Activated CD4-positive, alpha-beta T cell treated with anti-CD3 and anti-CD28 coated beads, Interleukin-2, amount 50 U/mL, for 24 hours (primary cell): ENCODE measurements around the gene MAP7D1.

Experiments
- DNase-seq, 2 donors: peaks; one replicate each; pipeline ENCODE4 v3.0.0-alpha.2; 2020; ENCODE audit warnings: low read depth in 1 of 2, low spot score in 1 of 2

Gene MAP7D1

DNA sequence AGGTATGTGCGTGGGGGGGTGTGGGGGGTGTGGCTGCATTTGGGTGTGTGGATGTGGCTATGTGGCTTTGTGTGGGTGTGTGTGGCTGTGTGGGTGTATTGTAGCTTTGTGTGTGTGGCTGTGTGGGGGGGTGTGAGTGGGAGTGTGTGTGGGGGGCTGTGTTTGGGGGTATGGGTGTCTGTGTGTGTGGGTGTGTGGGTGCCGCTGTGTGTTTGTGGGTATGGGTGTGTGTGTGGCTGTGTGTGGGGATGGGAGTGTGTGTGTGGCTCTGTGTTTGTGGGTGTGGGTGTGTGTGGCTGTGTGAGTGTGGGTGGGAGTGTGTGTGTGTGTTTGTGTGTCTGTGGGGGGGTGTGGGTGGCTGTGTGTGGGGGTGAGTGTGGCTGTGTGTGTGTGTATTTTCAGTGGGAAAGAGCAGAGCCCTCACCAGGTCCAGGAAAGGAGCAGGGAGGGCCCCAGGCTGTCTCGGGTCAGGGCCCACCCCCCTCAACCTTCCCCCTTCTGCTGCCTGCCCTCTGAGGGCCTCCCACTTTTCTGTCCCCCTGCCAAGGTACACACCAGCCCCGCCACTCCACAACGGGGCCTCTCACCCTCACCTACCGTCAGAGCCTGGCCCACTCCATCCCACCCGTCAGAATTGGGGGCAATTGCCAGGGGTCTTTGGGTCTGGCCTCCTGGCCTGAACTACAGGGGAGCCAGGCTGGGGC lies 29.0 kb upstream of the MAP7D1 start:
- DNase-seq: no peak

- DNase-seq: no peak
Measured at GRCh38 chr1:36128126-36128904, 27.6 kb upstream of the MAP7D1 start.

DNA sequence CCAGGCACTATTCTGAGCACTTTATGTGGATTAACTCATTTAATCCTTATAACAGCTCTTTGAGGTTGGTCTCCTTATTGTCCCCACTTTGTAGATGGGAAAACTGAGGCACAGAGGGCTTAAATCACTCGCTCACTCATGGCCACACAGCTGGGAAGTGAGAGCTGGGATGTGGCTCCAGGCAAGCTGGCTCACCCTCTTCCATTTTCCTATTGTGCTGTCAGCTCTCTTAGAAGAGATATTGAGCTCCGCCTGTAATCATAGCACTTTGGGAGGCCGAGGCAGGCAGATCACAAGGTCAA lies 27.1 kb upstream of the MAP7D1 start:
- no peak for DNase-seq

GRCh38 chr1:36132029-36132428 lies 23.9 kb upstream of the MAP7D1 start:
- no peak for DNase-seq

DNA sequence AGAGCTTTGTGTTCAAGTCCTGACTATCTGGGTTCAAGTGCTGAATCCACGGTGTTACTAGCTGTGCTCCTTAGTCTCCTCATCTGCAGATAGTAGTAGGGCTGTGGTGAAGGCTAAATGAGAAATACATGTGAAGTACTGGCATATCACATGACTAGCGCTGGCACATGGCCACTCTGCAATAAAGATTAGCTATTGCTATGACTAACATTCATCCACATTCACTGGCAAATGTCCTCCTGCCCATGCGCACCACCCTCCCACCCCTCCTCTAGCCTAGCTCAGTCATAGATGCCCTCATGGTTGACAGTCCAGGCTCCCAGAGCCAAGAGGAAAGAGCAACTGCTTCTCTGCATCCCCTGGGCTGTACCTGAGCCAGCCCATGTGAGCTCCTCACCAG lies 22.5 kb upstream of the MAP7D1 start:
- no peak for DNase-seq

- DNase-seq: no peak
Measured at GRCh38 chr1:36134031-36134430, 21.9 kb upstream of the MAP7D1 start.

GRCh38 chr1:36134505-36135329 lies 21.2 kb upstream of the MAP7D1 start:
- DNase-seq: no peak

GRCh38 chr1:36135330-36135667 lies 20.7 kb upstream of the MAP7D1 start:
- no peak for DNase-seq

GRCh38 chr1:36135796-36136195 lies 20.2 kb upstream of the MAP7D1 start:
- no peak for DNase-seq

GRCh38 chr1:36136535-36136934 lies 19.4 kb upstream of the MAP7D1 start:
- DNase-seq: no peak

- no peak for DNase-seq
Measured at GRCh38 chr1:36137226-36137625, 18.7 kb upstream of the MAP7D1 start.

DNA sequence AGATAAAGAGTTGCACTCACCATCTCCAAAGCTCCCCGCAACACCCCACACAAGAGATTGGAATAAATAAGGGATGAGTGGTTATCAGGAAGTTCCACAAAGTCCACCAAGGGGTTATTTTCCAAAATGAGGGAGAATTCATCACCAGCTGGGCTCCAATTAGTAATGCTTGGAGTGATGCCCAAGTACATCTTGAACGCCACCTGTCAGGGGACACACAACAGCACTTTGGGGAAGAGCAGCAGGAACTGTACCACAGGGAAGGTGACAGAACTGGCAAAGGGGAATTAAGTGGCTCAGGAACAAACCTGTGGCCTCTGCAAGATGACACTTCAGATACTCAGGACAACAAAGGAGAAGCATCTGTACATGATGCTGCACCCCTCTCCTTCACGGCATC lies 18.2 kb upstream of the MAP7D1 start:
- DNase-seq: no peak

- DNase-seq: no peak
Measured at GRCh38 chr1:36139521-36139920, 16.4 kb upstream of the MAP7D1 start.

GRCh38 chr1:36142121-36142520 lies 13.8 kb upstream of the MAP7D1 start:
- no peak for DNase-seq

DNA sequence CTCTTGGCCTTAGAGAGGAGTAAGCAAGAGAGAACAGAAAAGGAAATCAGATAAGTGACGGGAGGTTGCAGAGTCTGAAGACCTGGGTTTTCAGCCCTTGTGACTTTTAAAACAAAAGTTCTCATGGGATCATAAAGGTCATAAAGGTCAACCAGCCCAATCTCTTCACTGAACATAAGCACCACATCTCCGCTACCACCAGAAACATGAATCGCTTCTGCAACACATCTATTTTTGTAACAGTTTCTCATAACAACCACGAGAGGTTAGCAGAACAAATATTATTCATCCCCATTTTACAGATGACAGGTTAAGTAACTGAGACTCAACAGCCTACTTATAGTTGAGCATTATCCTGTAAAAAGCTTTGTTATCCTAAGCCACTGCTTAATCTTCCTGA lies 12.5 kb upstream of the MAP7D1 start:
- DNase-seq: no peak

- DNase-seq: no peak
Measured at GRCh38 chr1:36144413-36144812, 11.5 kb upstream of the MAP7D1 start.

GRCh38 chr1:36148821-36149236 lies 7.1 kb upstream of the MAP7D1 start:
- DNase-seq: no peak

- peak; percentile 95 to 99 for DNase-seq
Measured at GRCh38 chr1:36149237-36149972, 6.6 kb upstream of the MAP7D1 start, which contains the start of gene TRAPPC3. Gene TRAPPC3 (minus strand): TSS chr1:36149486. CDS start chr1:36149378, 108 bp downstream.

DNA sequence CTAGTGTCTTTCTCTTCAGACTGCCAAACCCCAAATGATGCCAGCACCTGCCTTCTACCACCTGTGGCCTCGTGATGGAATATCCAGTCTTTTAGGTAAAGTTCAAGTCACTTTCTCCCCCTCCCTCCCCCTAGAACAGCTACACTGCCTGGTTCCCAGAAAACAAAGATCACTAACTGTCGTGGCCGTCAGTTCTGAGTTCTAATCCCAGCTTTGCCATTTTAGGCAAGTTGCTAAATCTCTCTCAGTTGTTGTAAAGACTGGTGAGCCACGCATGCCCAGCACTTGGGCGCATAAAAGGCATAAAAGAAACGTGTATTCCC lies 6.0 kb upstream of the MAP7D1 start:
- DNase-seq: no peak

- peak; percentile 28 to 64 for DNase-seq
Measured at GRCh38 chr1:36150296-36151133, 5.4 kb upstream of the MAP7D1 start.
